ENCODE measurements around the gene ATG16L2.
"Not testable (repeated sequence)": the region's sequence is repeated elsewhere in the genome, so short reads cannot be mapped to it uniquely, and the experiment has no call there.

ATG16L2 gene

GRCh38 chr11:72802822-72803221 is 11.4 kb upstream of the ATG16L2 start:
- no peak for DNase-seq (ENCODE audit: low read depth)

GRCh38 chr11:72805216-72805615 is 9.0 kb upstream of the ATG16L2 start:
- no peak for DNase-seq (ENCODE audit: low read depth)

DNA sequence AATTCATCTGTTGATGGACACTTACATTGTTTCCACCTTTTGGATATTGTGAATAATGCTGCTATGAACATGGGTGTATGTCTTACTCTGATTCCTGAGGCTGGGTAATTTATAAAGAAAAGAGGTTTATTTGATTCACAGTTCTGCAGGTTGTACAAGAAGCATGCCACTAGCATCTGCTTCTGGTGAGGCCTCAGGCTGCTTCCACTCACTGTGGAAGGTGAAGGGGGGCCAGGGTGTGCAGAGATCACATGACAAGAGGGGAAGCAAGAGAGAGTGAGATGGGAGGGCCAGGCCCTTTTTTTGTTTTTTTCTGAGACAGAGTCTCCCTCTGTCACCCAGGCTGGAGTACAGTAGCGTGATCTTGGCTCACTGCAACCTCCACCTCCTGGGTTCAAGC is 7.8 kb upstream of the ATG16L2 start:
- DNase-seq (ENCODE audit: low read depth), result not testable (repeated sequence)

- no peak for DNase-seq (ENCODE audit: low read depth)
Measured at GRCh38 chr11:72807021-72807693, 7.1 kb upstream of the ATG16L2 start.

DNA sequence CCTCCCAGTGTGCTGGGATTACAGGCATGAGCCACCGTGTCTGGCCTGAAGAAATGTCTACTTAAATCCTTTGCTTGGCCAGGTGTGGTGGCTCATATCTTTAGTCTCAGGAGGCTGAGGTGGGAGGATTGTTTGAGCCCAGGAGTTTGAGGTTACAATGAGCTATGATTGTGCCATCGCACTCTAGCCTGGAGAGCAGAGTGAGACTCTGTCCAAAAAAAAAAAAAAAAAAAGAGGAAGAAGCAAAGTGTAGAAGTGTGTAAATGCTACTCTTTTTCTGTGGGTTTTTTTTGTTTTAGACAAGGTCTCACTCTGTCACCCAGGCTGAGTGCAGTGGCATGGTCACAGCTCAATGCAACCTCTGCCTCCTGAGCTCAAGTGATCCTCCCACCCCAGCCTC is 6.4 kb upstream of the ATG16L2 start:
- no peak for DNase-seq (ENCODE audit: low read depth)

DNA sequence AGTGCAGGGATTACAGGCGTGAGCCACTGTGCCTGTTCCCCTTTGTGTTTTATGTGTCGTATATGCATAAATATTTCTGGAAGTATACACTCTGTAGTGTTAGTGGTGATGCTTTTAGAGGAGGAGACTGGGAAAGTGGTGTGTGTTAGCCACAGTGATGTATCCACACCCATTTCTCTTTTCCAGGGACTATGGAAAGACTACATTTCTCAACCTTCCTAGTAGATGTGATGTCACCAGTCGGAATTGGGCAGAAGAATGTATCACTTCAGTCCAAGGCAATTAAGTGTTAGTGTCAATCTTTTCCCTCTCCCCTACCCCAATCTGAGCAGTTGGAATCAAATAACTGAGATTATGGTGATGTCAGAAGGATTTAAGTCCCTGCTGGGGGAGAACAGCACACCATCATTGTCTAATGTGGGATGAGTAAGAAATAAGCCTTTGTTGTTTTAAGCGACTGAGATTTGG is 5.8 kb upstream of the ATG16L2 start:
- DNase-seq (ENCODE audit: low read depth), result no peak

GRCh38 chr11:72811686-72812085 is 2.5 kb upstream of the ATG16L2 start:
- DNase-seq (ENCODE audit: low read depth), result not testable (repeated sequence)

- no peak for DNase-seq (ENCODE audit: low read depth)
Measured at GRCh38 chr11:72812604-72812966, 1.6 kb upstream of the ATG16L2 start.

GRCh38 chr11:72812967-72813739 is 1.1 kb upstream of the ATG16L2 start:
- DNase-seq (ENCODE audit: low read depth), result no peak

DNA sequence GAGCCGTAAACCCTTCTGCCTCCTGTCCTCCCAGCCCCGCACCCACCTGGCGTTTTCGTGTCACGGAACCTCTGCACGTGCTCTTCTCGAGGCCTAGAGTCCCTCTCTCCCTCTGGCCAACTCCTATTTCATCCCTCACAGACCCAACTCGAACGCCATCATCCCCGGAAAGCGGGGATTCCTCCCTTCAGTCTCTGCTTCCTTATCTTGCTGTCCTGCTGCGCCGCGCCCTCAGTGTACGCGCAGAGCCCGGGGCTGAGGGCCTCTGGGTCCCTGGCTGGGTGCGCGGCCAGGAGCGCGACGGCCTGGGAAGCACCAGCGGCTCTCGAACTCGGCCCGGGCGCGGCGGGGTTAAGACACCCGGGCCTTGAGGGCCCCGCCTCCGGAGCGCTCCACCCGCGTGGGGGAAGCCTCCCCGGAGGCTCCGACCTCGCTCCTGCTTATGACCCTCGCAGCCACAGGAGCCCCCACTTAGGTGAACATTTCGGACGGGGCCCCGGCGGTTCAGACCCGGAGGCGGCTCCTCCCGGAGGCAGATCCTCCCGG is 398 bp upstream of the ATG16L2 start:
- no peak for DNase-seq (ENCODE audit: low read depth)

DNA sequence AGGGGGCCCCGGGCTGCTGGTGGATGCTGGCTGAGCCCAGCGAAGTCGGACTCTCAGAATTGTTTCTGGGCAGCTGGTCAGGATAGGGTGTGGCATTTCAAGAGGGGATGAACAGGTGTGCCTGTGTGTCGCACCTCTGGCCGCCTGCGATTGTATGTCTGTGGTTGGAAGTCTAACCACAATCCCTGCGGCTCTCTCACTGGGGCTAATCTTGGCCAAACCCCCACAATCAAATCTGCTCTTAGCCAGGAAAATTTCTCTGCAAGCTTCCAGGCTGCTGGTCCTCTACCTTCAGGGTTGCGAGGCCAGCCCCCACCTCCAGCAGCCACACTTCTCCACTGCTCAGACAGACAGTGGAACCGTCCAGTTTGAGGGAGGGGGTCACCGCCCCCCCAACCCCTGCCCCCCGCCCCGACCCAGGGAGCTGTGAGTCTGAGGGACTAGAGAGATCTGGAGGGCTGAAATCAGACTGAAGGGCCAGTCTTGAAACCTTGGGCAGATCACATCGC is 953 bp downstream of the ATG16L2 start:
- DNase-seq (ENCODE audit: low read depth), result no peak

- no peak for DNase-seq (ENCODE audit: low read depth)
Measured at GRCh38 chr11:72816404-72816990, 2.3 kb downstream of the ATG16L2 start.

- no peak for DNase-seq (ENCODE audit: low read depth)
Measured at GRCh38 chr11:72817966-72818365, 3.8 kb downstream of the ATG16L2 start.

DNA sequence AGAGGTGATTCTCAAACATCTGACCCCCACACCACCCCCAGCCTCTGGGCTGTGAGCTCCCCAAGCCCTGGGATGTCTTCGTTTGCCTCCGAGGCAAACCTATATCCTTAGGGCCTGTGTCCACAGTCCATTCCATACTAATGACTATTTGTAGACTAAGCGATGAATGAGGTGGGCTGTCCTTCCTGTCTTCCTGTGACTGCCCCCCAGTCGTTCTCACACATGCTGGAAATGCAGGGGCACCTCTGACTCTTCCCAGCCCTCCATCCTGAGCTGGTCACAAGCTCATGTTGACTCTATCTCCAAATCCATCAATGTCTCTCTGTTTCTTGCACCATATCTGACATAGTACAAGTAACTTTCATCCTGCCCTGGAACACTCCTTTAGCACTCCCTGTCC is 4.8 kb downstream of the ATG16L2 start:
- DNase-seq (ENCODE audit: low read depth), result no peak

GRCh38 chr11:72820439-72821139 is 6.4 kb downstream of the ATG16L2 start:
- DNase-seq (ENCODE audit: low read depth), result no peak

- no peak for DNase-seq (ENCODE audit: low read depth)
Measured at GRCh38 chr11:72821221-72821919, 7.2 kb downstream of the ATG16L2 start.

DNA sequence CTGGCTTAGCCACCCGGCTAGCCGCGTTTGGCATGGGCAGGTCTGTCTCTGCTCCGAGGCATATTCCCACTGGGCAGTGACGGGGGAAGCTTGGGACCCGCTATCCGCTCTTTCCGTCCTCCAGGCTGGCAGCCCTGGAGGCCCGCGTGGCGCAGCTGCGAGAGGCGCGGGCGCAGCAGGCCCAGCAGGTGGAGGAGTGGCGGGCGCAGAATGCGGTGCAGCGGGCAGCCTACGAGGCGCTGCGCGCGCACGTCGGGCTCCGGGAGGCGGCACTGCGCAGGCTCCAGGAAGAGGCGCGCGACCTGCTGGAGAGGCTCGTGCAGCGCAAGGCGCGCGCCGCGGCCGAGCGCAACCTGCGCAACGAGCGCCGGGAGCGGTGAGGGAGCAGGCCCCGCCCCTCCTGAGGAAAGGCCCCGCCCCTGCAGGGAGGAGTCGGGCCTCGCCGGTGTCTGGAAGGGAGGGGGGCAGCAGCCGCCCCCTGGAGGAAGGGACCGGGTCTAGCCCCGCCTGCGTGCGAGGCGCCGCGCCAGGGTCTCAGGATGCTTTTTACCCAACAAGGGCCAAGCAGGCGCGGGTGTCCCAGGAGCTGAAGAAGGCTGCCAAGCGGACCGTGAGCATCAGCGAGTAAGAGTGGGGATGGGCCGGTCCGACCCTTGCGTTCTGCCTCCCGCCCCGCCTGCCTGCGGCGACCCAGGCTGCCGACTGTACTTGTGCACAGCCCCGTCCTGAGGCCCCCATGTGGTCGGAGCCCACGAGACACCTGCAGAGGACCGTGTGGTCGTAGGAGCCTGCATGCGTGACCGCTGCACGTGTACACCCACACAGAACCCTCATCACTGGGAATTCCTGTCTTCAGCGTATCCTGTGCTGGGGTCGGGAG is 7.9 kb downstream of the ATG16L2 start:
- no peak for DNase-seq (ENCODE audit: low read depth)

GRCh38 chr11:72823105-72823804 is 9.0 kb downstream of the ATG16L2 start:
- no peak for DNase-seq (ENCODE audit: low read depth)

- no peak for DNase-seq (ENCODE audit: low read depth)
Measured at GRCh38 chr11:72824020-72824419, 9.8 kb downstream of the ATG16L2 start.

All from non-pigmented ciliary epithelial cell (primary cell).